SU-DHL-6 (cell line): ENCODE results near the gene NR0B2.

Experiments
- EZH2phosphoT487 ChIP-seq: fragments of 200-600 bp; sonication (generic), shearing (Covaris generic); conservative IDR thresholded peaks from 2 replicates; pipeline ENCODE4 v1.6.1; 2018; ENCODE audit warnings: mild to moderate bottlenecking, antibody characterized with exemption, low read length, moderate library complexity, mixed read lengths
- TF ChIP-seq, protein P1 (sequence below): fragments of 200-600 bp; sonication (generic); IDR thresholded peaks from one replicate; pipeline ENCODE4 v1.5.1; 2017; ENCODE audit warnings: antibody characterized with exemption, mild to moderate bottlenecking, low read length, moderate library complexity; ENCODE audit not compliant: insufficient read depth, poor library complexity, severe bottlenecking

DNA sequence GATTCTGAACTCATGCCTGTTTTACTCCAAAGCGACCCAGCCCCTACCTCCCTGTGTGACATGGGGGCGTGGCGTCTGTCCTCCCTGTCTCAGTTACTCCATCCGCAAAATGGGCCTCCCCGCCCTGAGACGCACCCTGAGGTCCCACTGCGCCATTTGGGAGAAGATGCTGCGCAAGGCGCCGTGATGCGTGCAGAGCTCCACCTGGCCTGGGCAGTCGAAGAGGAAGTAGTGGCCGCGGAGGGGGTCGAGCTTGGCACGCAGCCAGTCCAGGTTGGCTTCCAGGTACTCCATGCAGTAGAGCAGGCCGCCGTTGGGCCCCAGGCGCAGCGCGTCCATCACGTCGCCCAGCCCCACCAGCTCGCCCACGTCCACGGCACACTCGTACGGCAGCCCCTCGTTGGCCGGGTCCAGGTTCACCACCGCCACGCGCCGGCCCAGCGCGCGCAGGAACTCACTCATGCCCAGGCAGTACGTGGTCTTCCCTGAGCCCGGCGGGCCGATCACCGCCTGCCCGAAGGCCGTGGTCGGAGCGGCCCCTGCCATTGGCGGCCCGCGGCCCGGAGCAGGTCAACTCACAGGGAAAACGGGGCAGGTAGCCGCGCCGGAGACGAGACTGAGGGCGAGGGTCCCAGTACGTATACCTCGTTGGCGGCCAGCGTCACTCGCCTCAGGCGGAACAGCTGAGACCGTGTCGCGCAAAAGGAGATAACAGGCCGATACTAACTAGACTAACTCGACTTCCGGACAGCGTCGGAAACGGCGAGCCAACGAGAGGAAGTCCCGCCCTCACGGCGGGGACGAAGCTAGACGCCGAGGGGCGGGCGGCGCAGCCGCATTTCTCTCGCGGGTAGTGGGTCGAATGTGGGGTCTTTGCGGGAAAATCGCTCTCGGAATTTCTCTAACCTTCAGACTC is 24.0 kb downstream of the NR0B2 start, which contains the start of gene GPN2:
- TF ChIP-seq, protein P1, sequence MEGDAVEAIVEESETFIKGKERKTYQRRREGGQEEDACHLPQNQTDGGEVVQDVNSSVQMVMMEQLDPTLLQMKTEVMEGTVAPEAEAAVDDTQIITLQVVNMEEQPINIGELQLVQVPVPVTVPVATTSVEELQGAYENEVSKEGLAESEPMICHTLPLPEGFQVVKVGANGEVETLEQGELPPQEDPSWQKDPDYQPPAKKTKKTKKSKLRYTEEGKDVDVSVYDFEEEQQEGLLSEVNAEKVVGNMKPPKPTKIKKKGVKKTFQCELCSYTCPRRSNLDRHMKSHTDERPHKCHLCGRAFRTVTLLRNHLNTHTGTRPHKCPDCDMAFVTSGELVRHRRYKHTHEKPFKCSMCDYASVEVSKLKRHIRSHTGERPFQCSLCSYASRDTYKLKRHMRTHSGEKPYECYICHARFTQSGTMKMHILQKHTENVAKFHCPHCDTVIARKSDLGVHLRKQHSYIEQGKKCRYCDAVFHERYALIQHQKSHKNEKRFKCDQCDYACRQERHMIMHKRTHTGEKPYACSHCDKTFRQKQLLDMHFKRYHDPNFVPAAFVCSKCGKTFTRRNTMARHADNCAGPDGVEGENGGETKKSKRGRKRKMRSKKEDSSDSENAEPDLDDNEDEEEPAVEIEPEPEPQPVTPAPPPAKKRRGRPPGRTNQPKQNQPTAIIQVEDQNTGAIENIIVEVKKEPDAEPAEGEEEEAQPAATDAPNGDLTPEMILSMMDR: no peak
- no peak for TF ChIP-seq EZH2phosphoT487
